HepG2 (cell line): ENCODE data around the gene SP110. TPM values are rescaled to one million over a fixed set of nuclear protein-coding genes. Genes with fewer than 3 reads are reported as not detected.

Experiments
- ATAC-seq: fragments of 200-7000 bp; cut with Tn5 transposase; 3 replicates; pipeline ENCODE4 v1.9.1; 2020; ENCODE audit warnings: mild to moderate bottlenecking, moderate library complexity
- BruUV-seq: library from RNA; stranded (reverse); fragments of 400-500 nt; replicated peaks from 2 replicates; lab custom pipeline; 2021; lab: Mats Ljungman, UMichigan
- CTCF ChIA-PET: fragments of 300-600 bp; formaldehyde crosslinking; extraction: SDS; loops from one replicate; lab custom pipeline; 2021; ENCODE audit warnings: low total read pairs, inconsistent platforms, low intra/inter-chr PET ratio; lab: Yijun Ruan, JAX
- POLR2A ChIA-PET: fragments of 350-600 bp; sonication (Branson Sonifier 250); formaldehyde crosslinking; loops from one replicate; lab custom pipeline; 2020; ENCODE audit warnings: antibody characterized with exemption, inconsistent platforms; lab: Yijun Ruan, JAX
- DNase-seq: peaks from one replicate; pipeline ENCODE4 v3.0.0-alpha.2; 2015; ENCODE audit warnings: low spot score
- FAIRE-seq: peaks from 3 replicates; lab custom pipeline; 2011; peaks lifted over from hg19 to GRCh38; lab: Jason Lieb, UNC
- H2AFZ ChIP-seq: one replicate; pipeline ENCODE4 v1.6.1; 2011; ENCODE audit warnings: low read length, inconsistent platforms
- H3K27ac ChIP-seq: fragments of 300-600 bp; 3 replicates; pipeline ENCODE4 v1.8.0; 2011; ENCODE audit warnings: mixed run types, mild to moderate bottlenecking, mixed read lengths, low read length, inconsistent platforms; ENCODE audit not compliant: insufficient read depth; ENCODE audit errors: extremely low read length
- H3K27me3 ChIP-seq, 2 experiments: fragments of 200-600 bp in 1 of 2; 2 replicates in 1 of 2; 3 replicates in 1 of 2; pipeline versions ENCODE4 v1.6.0 to v1.8.0; 2011; ENCODE audit warnings: low read length in 2 of 2, mild to moderate bottlenecking in 2 of 2, moderate library complexity in 2 of 2, inconsistent platforms in 1 of 2; ENCODE audit not compliant: insufficient read depth in 2 of 2, control insufficient read depth in 1 of 2
- H3K36me3 ChIP-seq, 2 experiments: fragments of 200-600 bp in 1 of 2; replicated peaks in 1 of 2; 2 replicates in 1 of 2; 3 replicates in 1 of 2; pipeline versions ENCODE4 v1.5.1 to v1.8.0; 2011; ENCODE audit warnings: low read length in 2 of 2, inconsistent platforms in 1 of 2; ENCODE audit not compliant: insufficient read depth in 2 of 2, control insufficient read depth in 1 of 2
- H3K4me1 ChIP-seq: 2 replicates; pipeline ENCODE4 v1.5.1; 2012; ENCODE audit warnings: low read length, inconsistent platforms; ENCODE audit not compliant: insufficient read depth
- H3K4me2 ChIP-seq: 2 replicates; pipeline ENCODE4 v1.6.0; 2011; ENCODE audit warnings: low read depth, low read length, inconsistent platforms
- H3K4me3 ChIP-seq, 3 experiments: fragments of 200-600 bp in 1 of 3; sonication (generic), shearing (Covaris generic) in 1 of 3; replicated peaks in 1 of 3; 2 replicates each; pipeline ENCODE4 v1.5.1; 2011 to 2016; ENCODE audit warnings: low read length in 3 of 3, inconsistent platforms in 2 of 3, low read depth in 2 of 3, mild to moderate bottlenecking in 2 of 3, control low read depth in 1 of 3, mixed read lengths in 1 of 3; ENCODE audit not compliant: insufficient read depth in 1 of 3
- H3K79me2 ChIP-seq: one replicate; pipeline ENCODE4 v1.6.1; 2011; ENCODE audit warnings: low read length, inconsistent platforms; ENCODE audit not compliant: insufficient read depth
- H3K9ac ChIP-seq: 2 replicates; pipeline ENCODE4 v1.6.0; 2011; ENCODE audit warnings: mild to moderate bottlenecking, low read depth, low read length, inconsistent platforms; ENCODE audit not compliant: insufficient read depth
- H3K9me3 ChIP-seq: 2 replicates; pipeline ENCODE4 v1.5.1; 2012; ENCODE audit warnings: mild to moderate bottlenecking, low read length
- H4K20me1 ChIP-seq: 2 replicates; pipeline ENCODE4 v1.6.0; 2011; ENCODE audit warnings: inconsistent platforms, mild to moderate bottlenecking, low read length, moderate library complexity; ENCODE audit not compliant: insufficient read depth
- CEBPB ChIP-seq: IDR thresholded peaks from 2 replicates; pipeline ENCODE4 v1.6.1; 2011; ENCODE audit warnings: low read depth, low read length, improper control_type of control experiment, borderline replicate concordance
- CTCF ChIP-seq: sonication (generic); formaldehyde crosslinking; IDR thresholded peaks from 2 replicates; pipeline ENCODE4 v1.5.0; 2020; ENCODE audit warnings: mild to moderate bottlenecking, missing genetic modification reagents, moderate library complexity
- MYNN ChIP-seq: sonication (generic); formaldehyde crosslinking; IDR thresholded peaks from 2 replicates; pipeline ENCODE4 v1.4.0; 2020; ENCODE audit warnings: mild to moderate bottlenecking, low read depth, missing genetic modification reagents
- NCOA1 ChIP-seq: sonication (generic); formaldehyde crosslinking; IDR thresholded peaks from 2 replicates; pipeline ENCODE4 v1.9.0; 2021; ENCODE audit warnings: missing genetic modification reagents
- PHF21A ChIP-seq: sonication (generic); formaldehyde crosslinking; IDR thresholded peaks from 2 replicates; pipeline ENCODE4 v1.5.0; 2020; ENCODE audit warnings: mild to moderate bottlenecking, missing genetic modification reagents
- THAP7 ChIP-seq: sonication (generic); formaldehyde crosslinking; IDR thresholded peaks from 2 replicates; pipeline ENCODE4 v1.8.1; 2023; ENCODE audit warnings: mild to moderate bottlenecking, missing genetic modification reagents
- ZNF124 ChIP-seq: sonication (generic); formaldehyde crosslinking; IDR thresholded peaks from 2 replicates; pipeline ENCODE4 v1.4.0; 2020; ENCODE audit warnings: missing genetic modification reagents
- WGBS: methylation state at CpG from one replicate; pipeline ENCODE4 v1.1.6; 2017; ENCODE audit warnings: low lambda C conversion rate; 5-methylcytosine and 5-hydroxymethylcytosine counted together
- in situ Hi-C: cut with HindIII; loops from 2 replicates; pipeline ENCODE4 v1.10.0; 2017; ENCODE audit warnings: low pct_unique_long_range_greater_than_20kb; ENCODE audit not compliant: extremely low pct_ligation_motif_present
- intact Hi-C: fragments of 100-400 bp; cut with micrococcal nuclease; formaldehyde crosslinking; loops from one replicate; pipeline ENCODE4 v1.10.0; 2022; ENCODE audit not compliant: unreplicated experiment
- polyA plus RNA-seq, 8 experiments: library from polyadenylated mRNA; depleted of rRNA in 3 of 8; stranded (reverse) in 7 of 8; unstranded in 1 of 8; fragments of >200 nt; fragmentation: Illumina TruSeq in 4 of 8; extraction: Trizol in 4 of 8; gene quantifications; 2 replicates each; pipeline versions ENCODE4 v1.2.1 to v1.2.3, GENCODE V29; 2011 to 2016; ENCODE audit warnings: low read depth in 4 of 8, missing spikeins in 1 of 8, mixed read lengths in 1 of 8; ENCODE audit not compliant: insufficient read depth in 1 of 8
- total RNA-seq, 5 experiments: library from RNA; depleted of rRNA; stranded (reverse); fragments of >200 nt; fragmentation: Illumina TruSeq; extraction: Trizol; gene quantifications; 2 replicates each; pipeline ENCODE4 v1.2.3, GENCODE V29; 2016; ENCODE audit warnings: low read depth in 1 of 5
- TF ChIP-seq, protein P1 (sequence below): sonication (generic); formaldehyde crosslinking; IDR thresholded peaks from 2 replicates; pipeline ENCODE4 v1.4.0; 2020; ENCODE audit warnings: mild to moderate bottlenecking, missing genetic modification reagents
- TF ChIP-seq, protein P2 (sequence below): sonication (generic); formaldehyde crosslinking; IDR thresholded peaks from 2 replicates; pipeline ENCODE4 v1.9.0; 2021; ENCODE audit warnings: missing genetic modification reagents, mild to moderate bottlenecking, borderline replicate concordance

The SP110 gene
- total and polyA plus RNA-seq, 2 of the 13 experiments (the other 11 are each of a cell fraction or from before 2014, with no cell fraction given) = 7.9 to 10.4 TPM

- H3K27me3 ChIP-seq = peaks cover 0 to 10% of the 10 kb centered on the region in 2 experiments; a peak in 2 of 5 replicates
- ATAC-seq (no peak), DNase-seq (no peak), FAIRE-seq (no peak)
- no peaks in the 10 kb centered on the region for H3K79me2 ChIP-seq
- H3K27ac ChIP-seq = no peak overlapping the region
- no peak overlapping the region for H3K4me3 ChIP-seq
- 1% methylated on average over 3 of the region's 3 CpGs for WGBS
- no peak overlapping the region for H3K4me2 ChIP-seq
- no peak overlapping the region for H2AFZ ChIP-seq
- BruUV-seq = no TSS peak
- intact Hi-C loops (no loop called here), in situ Hi-C loops (no loop called here)
- ChIA-PET POLR2A (no interaction called here), CTCF (no interaction called here)
- no peaks in the 10 kb centered on the region for H3K36me3 ChIP-seq
- no peaks in the 10 kb centered on the region for H3K4me1 ChIP-seq
- H4K20me1 ChIP-seq = no peaks in the 10 kb centered on the region
- H3K9ac ChIP-seq = no peak overlapping the region
- no peaks in the 10 kb centered on the region for H3K9me3 ChIP-seq
- TF ChIP-seq PHF21A (CRISPR knock-in tag) = no peak
- no peak for TF ChIP-seq THAP7 (CRISPR knock-in tag)
- TF ChIP-seq, protein P1, sequence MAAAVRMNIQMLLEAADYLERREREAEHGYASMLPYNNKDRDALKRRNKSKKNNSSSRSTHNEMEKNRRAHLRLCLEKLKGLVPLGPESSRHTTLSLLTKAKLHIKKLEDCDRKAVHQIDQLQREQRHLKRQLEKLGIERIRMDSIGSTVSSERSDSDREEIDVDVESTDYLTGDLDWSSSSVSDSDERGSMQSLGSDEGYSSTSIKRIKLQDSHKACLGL (CRISPR knock-in tag) = no peak
- no peak for TF ChIP-seq NCOA1 (CRISPR knock-in tag)
- no peak for TF ChIP-seq ZNF124 (CRISPR knock-in tag)
- TF ChIP-seq CEBPB = peak; percentile 55; the same call in 1 of the 2 replicates
- no peak for TF ChIP-seq CTCF
- no peak for TF ChIP-seq MYNN (CRISPR knock-in tag)
- TF ChIP-seq, protein P2, sequence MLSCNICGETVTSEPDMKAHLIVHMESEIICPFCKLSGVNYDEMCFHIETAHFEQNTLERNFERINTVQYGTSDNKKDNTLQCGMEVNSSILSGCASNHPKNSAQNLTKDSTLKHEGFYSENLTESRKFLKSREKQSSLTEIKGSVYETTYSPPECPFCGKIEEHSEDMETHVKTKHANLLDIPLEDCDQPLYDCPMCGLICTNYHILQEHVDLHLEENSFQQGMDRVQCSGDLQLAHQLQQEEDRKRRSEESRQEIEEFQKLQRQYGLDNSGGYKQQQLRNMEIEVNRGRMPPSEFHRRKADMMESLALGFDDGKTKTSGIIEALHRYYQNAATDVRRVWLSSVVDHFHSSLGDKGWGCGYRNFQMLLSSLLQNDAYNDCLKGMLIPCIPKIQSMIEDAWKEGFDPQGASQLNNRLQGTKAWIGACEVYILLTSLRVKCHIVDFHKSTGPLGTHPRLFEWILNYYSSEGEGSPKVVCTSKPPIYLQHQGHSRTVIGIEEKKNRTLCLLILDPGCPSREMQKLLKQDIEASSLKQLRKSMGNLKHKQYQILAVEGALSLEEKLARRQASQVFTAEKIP (CRISPR knock-in tag) = no peak
Observed at GRCh38 chr2:230246206-230246605, 26.4 kb upstream of the SP110 start.
